ENCODE results near the gene SHROOM4.

DNA sequence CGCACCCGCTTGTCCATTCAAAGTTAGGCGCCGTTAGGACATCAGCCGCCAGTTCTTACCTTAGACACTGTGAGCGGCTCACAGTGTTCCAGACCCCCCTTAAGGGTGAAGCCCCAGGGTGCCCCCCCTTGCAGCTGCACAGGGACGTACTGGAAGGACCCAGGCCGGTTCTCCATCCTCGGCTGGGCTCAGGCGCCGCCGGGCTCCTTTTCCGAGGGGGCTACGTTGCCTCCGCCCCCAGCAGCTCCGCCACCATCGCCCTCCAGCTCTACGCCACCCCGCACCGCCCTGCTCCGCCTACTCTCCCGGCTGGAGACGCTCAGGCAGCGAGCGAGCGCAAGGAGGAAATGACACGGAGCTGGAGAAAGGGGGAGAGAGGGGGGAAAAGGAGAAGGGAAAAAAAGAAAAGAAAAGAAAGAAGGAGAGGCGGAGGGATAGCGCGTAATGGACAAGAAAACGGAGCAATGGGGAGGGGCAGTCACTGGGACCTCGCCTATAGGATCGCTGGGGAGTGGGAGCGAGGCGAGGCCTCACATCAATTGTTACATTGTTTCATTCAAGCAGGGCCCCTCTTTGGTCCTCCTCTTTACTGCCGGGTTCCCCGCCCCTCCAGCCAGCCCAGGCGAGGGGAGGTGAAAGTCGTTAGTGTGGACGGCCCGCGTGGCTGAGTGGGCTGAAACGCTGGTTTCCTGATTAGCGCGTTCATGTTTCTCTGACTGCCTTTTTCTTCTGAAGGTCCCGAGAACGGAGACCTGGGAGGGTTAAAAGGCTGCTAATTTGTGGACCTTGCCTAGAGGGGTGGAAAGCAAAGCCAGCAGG, at the start of gene SHROOM4:
- TF ChIP-seq, protein P1, sequence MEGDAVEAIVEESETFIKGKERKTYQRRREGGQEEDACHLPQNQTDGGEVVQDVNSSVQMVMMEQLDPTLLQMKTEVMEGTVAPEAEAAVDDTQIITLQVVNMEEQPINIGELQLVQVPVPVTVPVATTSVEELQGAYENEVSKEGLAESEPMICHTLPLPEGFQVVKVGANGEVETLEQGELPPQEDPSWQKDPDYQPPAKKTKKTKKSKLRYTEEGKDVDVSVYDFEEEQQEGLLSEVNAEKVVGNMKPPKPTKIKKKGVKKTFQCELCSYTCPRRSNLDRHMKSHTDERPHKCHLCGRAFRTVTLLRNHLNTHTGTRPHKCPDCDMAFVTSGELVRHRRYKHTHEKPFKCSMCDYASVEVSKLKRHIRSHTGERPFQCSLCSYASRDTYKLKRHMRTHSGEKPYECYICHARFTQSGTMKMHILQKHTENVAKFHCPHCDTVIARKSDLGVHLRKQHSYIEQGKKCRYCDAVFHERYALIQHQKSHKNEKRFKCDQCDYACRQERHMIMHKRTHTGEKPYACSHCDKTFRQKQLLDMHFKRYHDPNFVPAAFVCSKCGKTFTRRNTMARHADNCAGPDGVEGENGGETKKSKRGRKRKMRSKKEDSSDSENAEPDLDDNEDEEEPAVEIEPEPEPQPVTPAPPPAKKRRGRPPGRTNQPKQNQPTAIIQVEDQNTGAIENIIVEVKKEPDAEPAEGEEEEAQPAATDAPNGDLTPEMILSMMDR (conservative IDR thresholded peaks at IDR 0.05; ENCODE audit: low read length): no peak
- TF ChIP-seq EZH2phosphoT487 (IDR thresholded peaks at IDR 0.05; ENCODE audit: borderline replicate concordance, low read depth, low read length): no peak
